Fibroblast of pulmonary artery (primary cell): Measurements from ENCODE around the gene L2HGDH.

Experiments used
- DNase-seq: peaks from one replicate; pipeline ENCODE4 v3.0.0-alpha.2; 2010; ENCODE audit warnings: low read depth
- H3K4me3 ChIP-seq: replicated peaks from 2 replicates; pipeline ENCODE4 v1.5.1; 2011; ENCODE audit warnings: low read depth, mild to moderate bottlenecking, control low read depth, low read length, moderate library complexity
- TF ChIP-seq, protein P1 (sequence below): IDR thresholded peaks from 2 replicates; pipeline ENCODE4 v1.5.1; 2011; ENCODE audit warnings: mild to moderate bottlenecking, control low read depth, low read length, inconsistent platforms; ENCODE audit errors: missing control alignments

The L2HGDH gene

DNA sequence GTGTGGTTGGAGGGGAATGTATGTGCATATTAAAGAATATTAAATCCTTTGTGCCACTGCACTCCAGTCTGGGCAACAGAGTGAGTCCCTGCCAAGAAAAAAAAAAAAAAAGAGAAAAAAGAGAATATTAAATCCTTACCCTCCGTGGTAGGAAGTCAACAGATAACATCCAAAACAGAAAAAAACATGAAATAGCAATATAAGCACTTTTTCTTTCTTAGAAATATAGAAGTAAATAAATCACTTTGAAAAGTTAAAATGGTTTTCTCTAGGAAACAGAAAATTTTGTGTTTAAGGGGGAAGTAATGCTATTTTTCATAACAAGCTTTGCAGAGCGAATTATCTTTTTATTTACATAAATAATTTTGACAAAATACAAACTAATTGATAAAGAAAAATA lies 98.2 kb downstream of the L2HGDH start:
- TF ChIP-seq, protein P1, sequence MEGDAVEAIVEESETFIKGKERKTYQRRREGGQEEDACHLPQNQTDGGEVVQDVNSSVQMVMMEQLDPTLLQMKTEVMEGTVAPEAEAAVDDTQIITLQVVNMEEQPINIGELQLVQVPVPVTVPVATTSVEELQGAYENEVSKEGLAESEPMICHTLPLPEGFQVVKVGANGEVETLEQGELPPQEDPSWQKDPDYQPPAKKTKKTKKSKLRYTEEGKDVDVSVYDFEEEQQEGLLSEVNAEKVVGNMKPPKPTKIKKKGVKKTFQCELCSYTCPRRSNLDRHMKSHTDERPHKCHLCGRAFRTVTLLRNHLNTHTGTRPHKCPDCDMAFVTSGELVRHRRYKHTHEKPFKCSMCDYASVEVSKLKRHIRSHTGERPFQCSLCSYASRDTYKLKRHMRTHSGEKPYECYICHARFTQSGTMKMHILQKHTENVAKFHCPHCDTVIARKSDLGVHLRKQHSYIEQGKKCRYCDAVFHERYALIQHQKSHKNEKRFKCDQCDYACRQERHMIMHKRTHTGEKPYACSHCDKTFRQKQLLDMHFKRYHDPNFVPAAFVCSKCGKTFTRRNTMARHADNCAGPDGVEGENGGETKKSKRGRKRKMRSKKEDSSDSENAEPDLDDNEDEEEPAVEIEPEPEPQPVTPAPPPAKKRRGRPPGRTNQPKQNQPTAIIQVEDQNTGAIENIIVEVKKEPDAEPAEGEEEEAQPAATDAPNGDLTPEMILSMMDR, result no peak
- no peak for DNase-seq
- H3K4me3 ChIP-seq, result no peak overlapping the region

DNA sequence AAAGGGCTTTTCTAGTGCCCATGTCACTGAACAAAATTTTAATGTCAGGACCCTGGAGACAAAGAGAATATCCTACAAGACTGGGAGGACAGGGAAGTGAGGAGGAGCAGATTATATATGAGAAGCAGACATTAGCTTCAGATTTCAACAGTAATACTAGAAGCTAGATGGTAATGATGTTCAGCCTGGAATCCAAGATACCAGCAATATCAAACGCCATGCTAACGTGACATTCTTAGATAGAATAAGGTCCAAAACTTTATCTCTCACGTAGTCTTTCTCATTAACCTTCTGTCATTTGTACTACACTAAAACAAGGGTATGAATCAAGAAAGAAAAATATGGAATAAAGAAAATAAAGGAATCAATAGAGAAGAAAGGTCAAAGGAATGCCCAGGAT lies 99.3 kb downstream of the L2HGDH start:
- DNase-seq, result no peak
- TF ChIP-seq, protein P1, result no peak
- no peak overlapping the region for H3K4me3 ChIP-seq

DNA sequence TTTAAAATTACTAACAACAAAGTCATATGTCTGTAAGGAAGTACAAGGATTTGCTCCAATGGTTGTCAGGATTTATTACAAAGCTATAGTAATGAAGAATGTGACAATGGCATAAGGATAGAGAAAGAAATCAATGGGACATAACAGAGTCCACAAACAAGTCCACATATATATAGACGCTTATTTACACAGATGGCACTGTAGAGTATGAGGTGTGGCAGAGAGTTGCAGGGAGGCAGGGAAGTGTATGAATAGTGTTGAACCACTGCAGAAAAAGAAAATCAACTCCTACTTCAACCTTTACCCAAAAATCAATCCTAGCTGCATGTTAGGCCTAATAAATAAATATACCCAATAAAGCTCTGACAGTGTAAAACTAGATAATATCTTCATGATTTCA lies 102.0 kb downstream of the L2HGDH start:
- TF ChIP-seq, protein P1, result no peak
- no peak for DNase-seq
- no peak overlapping the region for H3K4me3 ChIP-seq

GRCh38 chr14:50198499-50198898 lies 113.5 kb downstream of the L2HGDH start:
- TF ChIP-seq, protein P1, result no peak
- no peak for DNase-seq

GRCh38 chr14:50191499-50191898 lies 120.5 kb downstream of the L2HGDH start:
- TF ChIP-seq, protein P1, result no peak
- no peak for DNase-seq
- no peak overlapping the region for H3K4me3 ChIP-seq

More at GRCh38 chr14:50198499-50198898, 113.5 kb downstream of the L2HGDH start:
- no peak overlapping the region for H3K4me3 ChIP-seq
